K562 treated with DMSO at 1 percent for 12 hours (cell line): ENCODE results near the gene DCLRE1C. TPM values are rescaled to one million over a fixed set of nuclear protein-coding genes. Genes with fewer than 3 reads are reported as not detected.

Experiments
- total RNA-seq: library from RNA; unstranded; fragments of 300-600 nt; gene quantifications from 2 replicates; pipeline ENCODE4 v1.2.3, GENCODE V29; 2022; ENCODE audit not compliant: insufficient read depth

DCLRE1C gene
- total RNA-seq = 4.3 and 13.7 TPM in 2 replicates

DNA sequence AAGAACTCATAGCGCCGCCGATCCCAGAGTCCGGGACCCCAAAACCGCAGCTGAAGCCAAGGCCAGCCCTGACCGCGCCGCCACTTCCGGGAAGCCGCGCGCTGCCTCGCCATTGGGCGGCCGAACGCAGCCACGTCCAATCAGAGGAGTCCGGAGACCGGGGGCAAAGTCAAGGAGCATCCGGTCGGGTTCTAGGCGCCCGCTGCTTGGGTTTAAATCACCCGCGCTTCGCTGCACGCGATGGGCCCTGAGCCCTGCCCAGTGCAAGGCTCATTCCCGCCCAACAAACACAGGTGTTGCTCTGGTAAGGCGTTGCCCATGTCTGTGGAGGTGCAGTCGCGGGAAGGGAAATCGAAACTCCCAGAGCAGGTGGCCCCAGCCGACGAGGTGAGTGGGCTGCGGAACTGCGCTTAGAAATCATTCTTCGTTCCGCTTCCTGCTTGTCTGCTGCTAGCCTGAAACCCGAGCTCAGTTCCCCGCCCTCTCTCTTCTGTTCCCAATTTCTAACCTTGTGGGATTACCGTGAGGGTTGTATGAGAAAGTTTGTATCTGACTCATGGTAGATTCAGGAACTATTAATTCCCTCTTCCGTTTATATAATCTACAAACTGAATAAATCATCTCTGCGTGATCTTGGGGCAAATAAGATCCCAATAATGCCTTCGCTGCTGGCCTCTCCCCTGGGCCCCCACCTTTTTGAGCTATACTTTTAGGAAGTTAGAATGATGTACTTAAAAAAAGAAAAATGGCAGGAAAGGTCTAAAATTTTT lies at the start of gene DCLRE1C:
Gene DCLRE1C (minus strand): TSS at position 96 of the 770 bp plus-strand sequence. CDS start 86 bp downstream, at position 10.

DNA sequence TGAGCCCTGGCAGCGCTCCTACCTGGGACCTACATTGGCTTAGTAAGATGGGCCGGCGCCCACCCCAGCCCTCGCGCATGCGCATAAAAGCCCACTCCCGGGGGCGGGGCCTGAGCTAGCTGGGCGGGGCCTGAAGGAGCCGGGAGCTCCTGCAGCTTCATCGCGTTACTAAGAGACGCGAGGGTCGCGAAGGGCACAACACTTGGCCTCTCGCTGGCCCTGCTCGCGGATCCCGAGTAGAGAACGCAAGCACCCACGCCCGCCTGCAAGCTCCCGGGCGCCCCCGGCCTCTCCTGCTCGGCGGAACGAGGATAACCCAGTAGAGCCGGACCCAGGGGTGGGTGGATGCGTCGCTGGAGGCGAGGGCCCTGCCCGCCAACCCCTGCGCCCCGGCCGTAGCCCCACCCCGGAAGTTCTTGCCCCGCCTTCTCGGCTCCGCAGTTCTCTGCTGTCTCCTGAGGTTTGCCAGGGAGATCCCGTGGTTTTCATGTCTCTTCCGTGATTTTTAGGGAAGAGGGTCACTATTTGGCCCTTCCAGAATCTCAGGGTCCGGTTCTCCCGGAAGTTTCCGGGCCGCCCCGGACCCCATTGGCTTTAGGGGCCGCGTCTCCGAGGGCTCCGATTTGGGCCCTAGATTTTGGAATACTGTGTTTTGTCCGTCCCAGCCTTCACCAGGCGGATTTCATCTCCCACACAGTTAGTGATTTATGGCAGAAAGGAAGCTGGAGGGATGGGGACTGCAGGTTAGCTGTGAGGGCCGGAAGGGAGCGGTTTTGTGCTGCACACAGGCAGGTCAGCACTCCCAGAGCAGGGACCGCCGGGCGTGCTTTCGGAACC lies 5.5 kb upstream of the DCLRE1C start, which contains the start of gene MEIG1:
Gene MEIG1 (plus strand): TSS at position 168 of the 837 bp plus-strand sequence. CDS start 7,081 bp downstream, outside the sequence.

DNA sequence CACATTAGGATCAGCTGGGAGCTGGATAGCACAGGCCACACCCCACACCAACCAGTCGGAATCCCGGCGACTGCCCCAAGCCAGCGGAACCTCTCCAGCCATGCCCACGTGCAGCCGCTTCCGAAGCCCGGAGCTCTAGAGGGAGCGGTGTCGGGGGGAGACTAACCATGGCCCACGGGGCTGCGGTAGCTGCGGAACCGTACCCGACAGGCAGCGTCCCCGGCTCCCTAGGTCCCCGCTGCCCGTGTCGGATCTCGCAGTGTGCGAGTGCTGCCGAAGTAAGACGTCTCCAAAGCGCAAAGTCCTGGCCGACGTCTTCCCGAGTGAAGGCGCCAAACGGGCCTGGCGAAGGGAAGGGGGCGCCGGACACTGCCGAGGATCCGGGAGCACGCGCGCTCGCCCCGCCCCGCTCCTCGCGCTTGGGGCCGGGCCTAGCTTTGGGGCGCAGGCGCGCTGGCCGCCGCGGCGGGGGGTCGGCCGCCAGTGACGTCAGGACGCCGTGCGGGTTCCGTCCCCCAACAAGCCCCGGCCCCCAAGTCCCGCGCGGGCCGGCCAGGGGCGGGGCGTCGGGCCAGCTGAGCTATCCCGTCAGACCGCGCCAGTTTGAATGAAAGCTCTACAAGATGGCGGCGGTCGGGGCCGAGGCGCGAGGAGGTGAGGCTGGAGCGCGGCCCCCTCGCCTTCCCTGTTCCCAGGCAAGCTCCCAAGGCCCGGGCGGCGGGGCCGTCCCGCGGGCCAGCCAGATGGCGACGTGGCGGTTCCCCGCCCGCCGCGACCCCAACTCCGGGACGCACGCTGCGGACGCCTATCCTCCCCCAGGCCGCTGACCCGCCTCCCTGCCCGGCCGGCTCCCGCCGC lies 75.4 kb downstream of the DCLRE1C start, which contains the start of gene SUV39H2:
Gene SUV39H2 (plus strand): TSS at position 601 of the 858 bp plus-strand sequence. CDS start 23 bp downstream, at position 624.

Other genes with a start within 250 kb of the DCLRE1C start
- gene FAM107B, start 179.2 kb downstream of the DCLRE1C start, total RNA-seq = 3.6 and 8.0 TPM in 2 replicates
- gene CDNF, start 116.1 kb downstream of the DCLRE1C start, total RNA-seq = 1.9 and 5.0 TPM in 2 replicates
- 19.1 and 26.1 TPM in 2 replicates for gene HSPA14, start 115.8 kb downstream of the DCLRE1C start, total RNA-seq
- gene MSANTD7, start 115.8 kb downstream of the DCLRE1C start, total RNA-seq = 4.5 and 18.9 TPM in 2 replicates
- gene SUV39H2, start 75.2 kb downstream of the DCLRE1C start, total RNA-seq = 11.1 and 19.8 TPM in 2 replicates
- not detected in 2 replicates for gene MEIG1, start 5.3 kb upstream of the DCLRE1C start, total RNA-seq
- not detected in 2 replicates for gene OLAH, start 89.8 kb upstream of the DCLRE1C start, total RNA-seq
- 1.5 TPM in 1 of 2 replicates, not detected in the other for gene ACBD7, start 134.7 kb upstream of the DCLRE1C start, total RNA-seq
- gene RPP38, start 143.3 kb upstream of the DCLRE1C start, total RNA-seq = 16.7 and 31.3 TPM in 2 replicates
- 10.2 and 20.8 TPM in 2 replicates for gene NMT2, start 214.6 kb upstream of the DCLRE1C start, total RNA-seq